A549 (cell line): ENCODE measurements around the gene CCDC146. TPM values are rescaled to one million over a fixed set of nuclear protein-coding genes. Genes with fewer than 3 reads are reported as not detected.
"Not testable (repeated sequence)": the region's sequence is repeated elsewhere in the genome, so short reads cannot be mapped to it uniquely, and the experiment has no call there.

Experiments used
- ATAC-seq, 2 experiments: fragments of 200-7000 bp in 1 of 2; fragments of >200 bp in 1 of 2; cut with Nextera tagmentation in 1 of 2; cut with Tn5 transposase in 1 of 2; 3 replicates each; pipeline versions ENCODE4 v1.8.0 to v1.9.1; 2018 to 2020; ENCODE audit warnings: mild to moderate bottlenecking in 1 of 2, moderate library complexity in 1 of 2
- CTCF ChIA-PET: fragments of 300-600 bp; sonication (Branson Sonifier 250); formaldehyde crosslinking; extraction: SDS; loops from one replicate; lab custom pipeline; 2021; ENCODE audit warnings: antibody characterized with exemption, inconsistent platforms; lab: Yijun Ruan, JAX
- POLR2A ChIA-PET: fragments of 350-600 bp; formaldehyde crosslinking; extraction: SDS; loops from one replicate; lab custom pipeline; 2021; ENCODE audit warnings: antibody characterized with exemption, inconsistent platforms; lab: Yijun Ruan, JAX
- DNase-seq, 2 experiments: peaks; one replicate each; pipeline versions ENCODE4 v3.0.0 to v3.0.0-alpha.2; 2011 to 2016; ENCODE audit warnings: low read depth in 1 of 2, low spot score in 1 of 2
- FAIRE-seq: peaks from 2 replicates; lab custom pipeline; 2011; peaks lifted over from hg19 to GRCh38; lab: Jason Lieb, UNC
- H3K27ac ChIP-seq, 2 experiments: fragments of >200 bp; sonication (Bioruptor Twin); formaldehyde crosslinking; 3 replicates each; pipeline ENCODE4 v1.5.1; 2016 to 2017
- H3K4me1 ChIP-seq: fragments of >200 bp; sonication (Bioruptor Twin); formaldehyde crosslinking; 3 replicates; pipeline ENCODE4 v1.6.1; 2016
- H3K4me2 ChIP-seq: fragments of >200 bp; sonication (Bioruptor Twin); formaldehyde crosslinking; 3 replicates; pipeline ENCODE4 v1.6.1; 2016
- H3K4me3 ChIP-seq: fragments of >200 bp; sonication (Bioruptor Twin); formaldehyde crosslinking; 3 replicates; pipeline ENCODE4 v1.5.1; 2016
- H3K9me3 ChIP-seq: fragments of >200 bp; sonication (Bioruptor Twin); formaldehyde crosslinking; 3 replicates; pipeline ENCODE4 v1.6.1; 2016
- CEBPB ChIP-seq, 2 experiments: fragments of >200 bp in 1 of 2; sonication (Bioruptor Twin) in 1 of 2; formaldehyde crosslinking in 1 of 2; IDR thresholded peaks; 2 replicates each; pipeline ENCODE4 v1.6.1; 2012 to 2016
- PHF8 ChIP-seq: fragments of 200-600 bp; sonication (generic); IDR thresholded peaks from 2 replicates; pipeline ENCODE4 v1.6.1; 2016; ENCODE audit warnings: low read depth, mild to moderate bottlenecking, antibody characterized with exemption, moderate library complexity, borderline replicate concordance
- WGBS: methylation state at CpG from one replicate; pipeline ENCODE4 v1.1.6; 2017; ENCODE audit errors: missing lambda C conversion rate; 5-methylcytosine and 5-hydroxymethylcytosine counted together
- polyA minus RNA-seq: library from RNA; depleted of rRNA, polyadenylated mRNA; stranded (reverse); fragments of >200 nt; gene quantifications from 2 replicates; pipeline ENCODE4 v1.2.3, GENCODE V29; 2011; rRNA and poly(A)+ RNA removed
- polyA plus RNA-seq, 4 experiments: library from polyadenylated mRNA; depleted of rRNA in 3 of 4; stranded (reverse); fragments of >200 nt; fragmentation: RNase III in 1 of 4; extraction: RNeasy Plus Mini Kit Qiagen cat#74134 plus additional on column Dnase treatment in 1 of 4; gene quantifications; 2 replicates in 3 of 4; 3 replicates in 1 of 4; pipeline ENCODE4 v1.2.3, GENCODE V29; 2011 to 2017
- TF ChIP-seq, protein P1 (sequence below): fragments of 450-650 bp; IDR thresholded peaks from 2 replicates; pipeline ENCODE4 v1.6.1; 2014; ENCODE audit warnings: antibody characterized with exemption
- TF ChIP-seq, protein P2 (sequence below): IDR thresholded peaks from 2 replicates; pipeline ENCODE4 v1.6.1; 2012

CCDC146 gene, protein sequence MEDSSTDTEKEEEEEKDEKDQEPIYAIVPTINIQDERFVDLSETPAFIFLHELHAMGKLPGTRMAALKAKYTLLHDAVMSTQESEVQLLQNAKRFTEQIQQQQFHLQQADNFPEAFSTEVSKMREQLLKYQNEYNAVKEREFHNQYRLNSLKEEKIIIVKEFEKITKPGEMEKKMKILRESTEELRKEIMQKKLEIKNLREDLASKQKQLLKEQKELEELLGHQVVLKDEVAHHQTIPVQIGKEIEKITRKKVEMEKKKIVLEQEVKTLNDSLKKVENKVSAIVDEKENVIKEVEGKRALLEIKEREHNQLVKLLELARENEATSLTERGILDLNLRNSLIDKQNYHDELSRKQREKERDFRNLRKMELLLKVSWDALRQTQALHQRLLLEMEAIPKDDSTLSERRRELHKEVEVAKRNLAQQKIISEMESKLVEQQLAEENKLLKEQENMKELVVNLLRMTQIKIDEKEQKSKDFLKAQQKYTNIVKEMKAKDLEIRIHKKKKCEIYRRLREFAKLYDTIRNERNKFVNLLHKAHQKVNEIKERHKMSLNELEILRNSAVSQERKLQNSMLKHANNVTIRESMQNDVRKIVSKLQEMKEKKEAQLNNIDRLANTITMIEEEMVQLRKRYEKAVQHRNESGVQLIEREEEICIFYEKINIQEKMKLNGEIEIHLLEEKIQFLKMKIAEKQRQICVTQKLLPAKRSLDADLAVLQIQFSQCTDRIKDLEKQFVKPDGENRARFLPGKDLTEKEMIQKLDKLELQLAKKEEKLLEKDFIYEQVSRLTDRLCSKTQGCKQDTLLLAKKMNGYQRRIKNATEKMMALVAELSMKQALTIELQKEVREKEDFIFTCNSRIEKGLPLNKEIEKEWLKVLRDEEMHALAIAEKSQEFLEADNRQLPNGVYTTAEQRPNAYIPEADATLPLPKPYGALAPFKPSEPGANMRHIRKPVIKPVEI
- polyA plus RNA-seq (2011; rRNA removed) (3.4 and 5.1 TPM in 2 replicates), polyA plus RNA-seq (2017; fragmentation: RNase III; extraction: RNeasy Plus Mini Kit Qiagen cat#74134 plus additional on column Dnase treatment) (1.4 to 2.0 TPM (median 1.6 TPM) in 3 replicates), polyA minus RNA-seq (1.2 and 1.9 TPM in 2 replicates)
- polyA plus RNA-seq (2012; cell fraction: cytosol; rRNA removed): 0.25 and 0.41 TPM in 2 replicates
- 0.48 and 1.0 TPM in 2 replicates for polyA plus RNA-seq (2012; cell fraction: nucleus; rRNA removed)

DNA sequence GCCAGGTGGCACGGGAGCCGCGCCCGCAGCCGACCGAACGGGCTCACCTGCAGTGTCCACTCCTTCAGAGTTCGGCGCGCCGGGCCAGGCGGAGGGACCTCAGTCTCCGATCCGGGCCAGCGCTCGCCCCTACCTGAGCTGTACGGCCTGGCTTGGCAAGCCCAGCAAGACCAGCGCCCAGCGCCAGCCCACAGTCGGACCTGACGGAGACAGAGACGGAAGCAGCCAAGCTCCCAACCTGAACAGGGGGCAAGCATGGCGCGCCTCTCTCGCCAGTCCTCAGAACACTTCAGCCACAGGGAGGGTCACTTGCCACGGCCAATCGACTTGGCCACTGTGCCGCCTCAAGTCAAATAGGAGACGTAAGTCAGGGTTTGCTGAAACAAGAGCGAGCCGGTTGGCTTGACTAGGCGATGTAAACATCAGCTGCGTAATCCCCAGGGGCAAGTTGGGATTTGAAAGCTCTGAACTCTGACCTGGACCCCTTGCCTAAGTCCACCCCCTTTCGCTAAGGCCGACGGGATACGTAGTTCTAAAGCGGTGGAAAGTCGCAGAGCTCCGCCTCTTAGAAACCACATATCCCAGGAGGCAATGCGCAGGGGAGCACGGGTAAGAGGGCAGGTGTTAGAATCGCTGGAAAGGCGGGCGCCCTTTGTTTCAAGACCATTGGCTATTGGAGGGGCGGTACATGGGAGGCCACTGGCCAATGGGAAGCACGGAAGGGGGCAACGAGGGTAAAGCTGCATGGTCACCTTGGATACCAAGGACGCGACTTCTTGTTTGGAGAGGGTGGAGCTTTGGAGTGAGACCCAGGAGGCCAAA lies at the start of gene CCDC146:
Gene CCDC146 (plus strand): TSS at position 756 of the 822 bp plus-strand sequence. CDS start 45,054 bp downstream, outside the sequence.
- POLR2A ChIA-PET: interaction anchor here (1.4 kb wide), 1 partner anchor 210 kb away, joined by 4 read pairs; no protein-coding TSS in a partner anchor
- CTCF ChIA-PET: interaction anchor here (0.5 to 1.3 kb wide), 3 partner anchors 126 to 234 kb away, joined by 3 to 14 read pairs (median 3); no protein-coding TSS in a partner anchor
- H3K9me3 ChIP-seq, H3K4me1 ChIP-seq: not testable (repeated sequence)
- H3K27ac ChIP-seq: peak within 1 kb of the TSS; percentile 73 to 85
- WGBS: 7% methylated on average over 37 of the region's 50 CpGs
- ATAC-seq: peak; percentile 96 to 99
- peak within 1 kb of the TSS; percentile 65 for H3K4me2 ChIP-seq
- peak; percentile 43 for FAIRE-seq
- H3K4me3 ChIP-seq: peak within 1 kb of the TSS; percentile 98
- peak; percentile 74 to 99 for DNase-seq
- TF ChIP-seq CEBPB (IDR thresholded peaks at IDR 0.05) (peak in 1 of 2 experiments; percentile 47; a peak in 2 of 4 replicates), PHF8 (peak; percentile 44; the same call in 1 of the 2 replicates)
- TF ChIP-seq, protein P1, sequence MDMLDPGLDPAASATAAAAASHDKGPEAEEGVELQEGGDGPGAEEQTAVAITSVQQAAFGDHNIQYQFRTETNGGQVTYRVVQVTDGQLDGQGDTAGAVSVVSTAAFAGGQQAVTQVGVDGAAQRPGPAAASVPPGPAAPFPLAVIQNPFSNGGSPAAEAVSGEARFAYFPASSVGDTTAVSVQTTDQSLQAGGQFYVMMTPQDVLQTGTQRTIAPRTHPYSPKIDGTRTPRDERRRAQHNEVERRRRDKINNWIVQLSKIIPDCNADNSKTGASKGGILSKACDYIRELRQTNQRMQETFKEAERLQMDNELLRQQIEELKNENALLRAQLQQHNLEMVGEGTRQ: peak; percentile 52
- TF ChIP-seq, protein P2, sequence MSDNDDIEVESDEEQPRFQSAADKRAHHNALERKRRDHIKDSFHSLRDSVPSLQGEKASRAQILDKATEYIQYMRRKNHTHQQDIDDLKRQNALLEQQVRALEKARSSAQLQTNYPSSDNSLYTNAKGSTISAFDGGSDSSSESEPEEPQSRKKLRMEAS: peak; percentile 39
- TF ChIP-seq, all 56 proteins: peak for 4; not testable (repeated sequence) for 52

DNA sequence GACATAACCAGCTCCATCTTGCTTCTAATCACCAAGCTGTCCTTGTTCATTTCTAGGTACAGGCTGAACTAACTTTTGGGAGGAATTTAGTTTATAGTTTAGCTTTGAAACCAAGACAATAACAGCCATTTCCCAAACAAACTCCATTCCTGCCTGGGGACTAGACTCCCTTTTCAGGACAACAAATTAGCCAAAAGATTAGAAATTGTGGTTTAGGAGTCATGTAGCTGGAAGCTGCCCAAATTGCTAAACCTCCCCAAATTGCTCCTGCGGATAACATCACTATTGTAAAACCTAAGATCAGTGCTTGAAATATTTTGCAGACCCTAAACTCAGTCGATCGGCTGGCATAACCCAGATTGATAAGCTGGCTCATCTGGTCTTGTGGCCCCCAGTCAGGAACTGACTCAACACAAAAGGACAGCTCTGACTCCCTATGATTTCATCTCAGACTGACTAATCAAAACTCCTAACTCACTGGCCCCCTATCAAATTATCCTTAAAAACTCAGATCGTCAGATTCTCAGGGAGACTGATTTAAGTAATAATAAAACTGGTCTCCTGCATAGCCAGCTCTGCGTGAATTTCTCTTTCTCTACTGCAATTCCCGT lies 47.5 kb upstream of the CCDC146 start:
- H3K4me2 ChIP-seq, H3K4me1 ChIP-seq, FAIRE-seq, CTCF ChIA-PET, ATAC-seq, DNase-seq, H3K4me3 ChIP-seq, POLR2A ChIA-PET, H3K27ac ChIP-seq, H3K9me3 ChIP-seq: not testable (repeated sequence)
- 97% methylated on average over 4 of the region's 6 CpGs for WGBS

DNA sequence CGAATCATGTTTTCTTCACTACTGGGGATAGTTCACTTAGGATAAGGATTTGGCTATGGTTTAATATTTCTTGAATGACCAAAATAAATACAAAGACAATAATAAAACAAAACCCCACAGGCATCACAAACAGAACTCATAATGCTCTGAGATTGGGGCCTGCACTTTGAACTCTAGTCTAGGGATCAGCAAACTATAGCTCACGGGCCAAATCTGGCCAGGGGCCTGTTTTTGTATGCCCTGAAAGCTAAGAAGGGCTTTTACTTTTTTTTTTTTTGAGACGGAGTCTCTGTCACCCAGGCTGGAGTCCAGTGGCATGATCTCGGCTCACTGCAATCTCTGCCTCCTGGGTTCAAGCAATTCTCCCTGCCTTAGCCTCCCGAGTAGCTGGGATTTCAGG lies 45.4 kb upstream of the CCDC146 start:
- 89% methylated on average over 5 of the region's 5 CpGs for WGBS
- H3K27ac ChIP-seq, POLR2A ChIA-PET, H3K4me2 ChIP-seq, H3K9me3 ChIP-seq, DNase-seq, H3K4me3 ChIP-seq, FAIRE-seq, CTCF ChIA-PET, H3K4me1 ChIP-seq, ATAC-seq: not testable (repeated sequence)

DNA sequence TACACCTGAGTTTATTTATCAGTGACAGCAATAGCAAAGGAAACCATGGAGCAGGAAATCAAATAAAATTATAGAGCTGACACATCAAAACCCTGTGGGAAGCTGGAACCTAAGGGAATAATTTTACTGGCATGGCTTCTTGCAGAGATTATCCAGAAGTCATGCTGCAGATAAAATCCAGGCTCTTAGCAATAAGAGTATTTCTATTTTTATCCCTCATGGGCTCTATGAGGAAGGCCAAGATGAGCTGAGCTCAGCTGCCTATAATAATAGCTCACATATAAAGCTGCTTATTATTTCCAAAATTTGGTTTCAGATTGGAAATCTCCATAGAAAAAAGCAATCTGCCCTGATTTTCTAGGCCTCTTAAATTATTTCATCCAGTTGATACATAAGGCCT lies 43.3 kb upstream of the CCDC146 start:
- ATAC-seq, DNase-seq, FAIRE-seq, H3K4me2 ChIP-seq, POLR2A ChIA-PET, H3K9me3 ChIP-seq, H3K4me3 ChIP-seq, H3K4me1 ChIP-seq, H3K27ac ChIP-seq, CTCF ChIA-PET: not testable (repeated sequence)

DNA sequence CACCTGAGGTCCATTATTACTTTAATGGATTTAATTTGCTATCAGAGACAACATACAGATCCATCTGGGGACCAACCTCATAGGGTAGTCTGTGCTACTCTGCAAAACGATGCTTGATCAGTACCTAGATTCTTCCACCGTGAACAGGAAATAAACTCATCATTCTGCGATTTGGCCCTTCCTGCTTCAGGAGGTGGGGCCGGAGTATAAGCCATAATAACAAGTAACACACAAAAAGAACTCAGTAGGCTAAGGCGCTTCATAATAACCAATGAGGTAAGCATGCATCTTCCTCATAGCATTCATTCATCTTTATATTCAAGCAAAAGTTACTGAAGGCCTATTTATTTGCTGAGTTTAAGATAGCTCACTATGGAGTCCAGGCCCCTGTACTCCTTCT lies 42.8 kb upstream of the CCDC146 start:
- H3K4me3 ChIP-seq, H3K27ac ChIP-seq, POLR2A ChIA-PET, H3K9me3 ChIP-seq, FAIRE-seq, ATAC-seq, H3K4me1 ChIP-seq, H3K4me2 ChIP-seq, CTCF ChIA-PET, DNase-seq: not testable (repeated sequence)
- 54% methylated on average over 5 of the region's 5 CpGs for WGBS

DNA sequence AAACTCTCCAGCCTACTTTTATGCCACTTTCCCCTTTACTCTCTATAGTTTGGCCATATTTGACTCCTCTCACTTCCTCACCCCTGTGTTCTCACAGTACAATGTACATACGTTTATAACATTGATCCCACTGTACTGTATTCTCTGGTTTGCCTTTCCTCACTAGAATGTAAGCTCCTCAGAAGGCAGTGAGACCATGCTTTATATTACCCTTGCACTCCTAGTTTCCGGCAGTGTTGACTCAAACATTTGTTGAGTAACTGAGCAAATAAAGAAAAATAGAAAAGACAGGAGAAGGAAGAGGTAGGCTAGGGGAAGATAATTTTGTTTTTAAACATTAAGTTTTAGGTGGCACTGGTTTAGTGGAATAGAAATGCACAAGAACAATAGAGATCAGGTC lies 42.2 kb upstream of the CCDC146 start:
- ATAC-seq (peak; percentile 77 to 80), FAIRE-seq (peak; percentile 18)
- H3K4me2 ChIP-seq: peak overlapping the region; percentile 36; the same call in 1 of the 3 replicates

DNA sequence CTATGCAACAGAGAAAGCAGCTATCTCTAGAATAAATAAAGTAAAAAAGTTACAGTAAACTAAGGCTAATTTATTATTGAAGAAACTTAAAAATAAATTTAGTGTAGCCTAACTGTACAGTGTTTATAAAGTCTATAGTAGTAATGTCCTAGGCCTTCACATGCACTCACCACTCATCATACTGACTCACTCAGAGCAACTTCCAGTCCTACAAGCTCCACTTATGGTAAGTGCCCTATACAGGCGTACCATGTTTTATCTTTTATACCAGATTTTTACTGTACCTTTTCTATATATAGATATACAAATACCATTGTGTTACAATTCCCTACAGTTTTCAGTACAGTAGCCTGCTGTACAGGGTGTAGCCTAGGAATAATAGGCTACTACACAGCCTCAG lies 40.2 kb upstream of the CCDC146 start:
- POLR2A ChIA-PET, H3K4me3 ChIP-seq, H3K27ac ChIP-seq, DNase-seq, FAIRE-seq, H3K9me3 ChIP-seq, CTCF ChIA-PET, H3K4me2 ChIP-seq, H3K4me1 ChIP-seq, ATAC-seq: not testable (repeated sequence)
- 92% methylated on average over 1 of the region's 1 CpG for WGBS

More for the DNA sequence above, 42.2 kb upstream of the CCDC146 start:
- H3K4me3 ChIP-seq, H3K4me1 ChIP-seq, DNase-seq, H3K9me3 ChIP-seq, CTCF ChIA-PET, H3K27ac ChIP-seq, POLR2A ChIA-PET: not testable (repeated sequence)
- WGBS: 5% methylated on average over 2 of the region's 2 CpGs

DNA sequence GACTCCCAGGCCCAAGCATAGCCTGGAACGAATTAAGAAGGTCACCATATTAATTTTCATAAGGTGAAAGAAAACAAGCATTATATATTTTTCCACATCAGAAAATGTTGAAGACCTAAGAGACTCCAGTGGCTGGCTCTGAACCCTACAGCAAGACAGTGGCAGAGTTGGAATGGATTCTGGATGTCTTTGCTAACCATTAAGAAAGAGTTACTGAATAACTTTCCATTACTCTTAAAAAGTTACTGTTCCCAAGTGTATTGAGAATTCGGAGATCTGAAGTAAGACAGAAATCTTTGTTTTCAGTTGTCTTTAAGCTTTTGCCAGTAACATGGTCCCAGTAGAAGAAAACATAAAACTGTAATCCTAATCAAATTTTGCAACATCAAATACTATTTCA lies 30.1 kb upstream of the CCDC146 start:
- CTCF ChIA-PET, FAIRE-seq, H3K4me2 ChIP-seq, ATAC-seq, H3K9me3 ChIP-seq, H3K27ac ChIP-seq, DNase-seq, POLR2A ChIA-PET, H3K4me3 ChIP-seq, H3K4me1 ChIP-seq: not testable (repeated sequence)
- WGBS: 44% methylated on average over 2 of the region's 2 CpGs
